NCI-H82 treated with DMSO at 0.1 percent for 48 hours (cell line): ENCODE results near the gene TTF2.

Experiments
- DNase-seq: peaks from one replicate; lab custom pipeline; 2025; ENCODE audit not compliant: unreplicated experiment; lab: John Stamatoyannopoulos, UW

The TTF2 gene

DNA sequence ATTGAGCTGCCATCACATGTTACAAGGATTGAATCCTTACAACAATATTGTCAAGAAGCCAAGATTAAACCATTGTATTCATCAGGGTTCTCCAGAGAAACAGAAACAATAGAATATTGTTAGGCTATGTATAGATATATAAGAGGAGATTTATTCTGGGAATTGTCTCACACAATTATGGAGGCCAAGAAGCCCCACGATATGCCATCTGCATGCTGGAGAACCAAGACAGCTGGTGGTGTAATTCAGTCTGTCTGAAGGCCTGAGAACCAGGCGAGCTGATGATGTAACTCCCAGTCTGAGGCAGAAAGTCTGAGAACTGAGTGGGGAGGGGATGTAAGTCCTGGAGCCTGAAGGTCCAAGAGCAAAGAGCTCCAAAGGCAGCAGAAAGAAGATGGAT lies 14.5 kb upstream of the TTF2 start:
- DNase-seq = no peak

DNA sequence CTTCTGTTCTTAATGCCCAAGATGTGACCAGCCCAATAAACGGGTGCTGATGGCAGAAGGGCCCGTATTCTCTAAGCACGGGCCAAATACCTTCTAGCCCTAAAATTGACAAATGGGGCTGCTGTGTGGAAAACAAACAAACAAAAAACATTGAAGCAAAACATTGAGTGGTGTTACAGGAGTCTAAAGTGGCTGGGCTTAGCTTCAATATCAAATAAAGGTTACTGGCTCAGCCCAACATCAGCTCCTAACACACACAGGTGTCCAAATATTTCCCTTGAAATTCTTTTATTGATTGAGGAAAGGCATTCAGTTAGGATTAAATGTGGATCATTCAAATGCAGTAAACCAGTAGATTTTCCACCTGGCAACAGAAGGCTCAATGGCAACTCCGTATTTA lies 13.3 kb upstream of the TTF2 start:
- DNase-seq = no peak

DNA sequence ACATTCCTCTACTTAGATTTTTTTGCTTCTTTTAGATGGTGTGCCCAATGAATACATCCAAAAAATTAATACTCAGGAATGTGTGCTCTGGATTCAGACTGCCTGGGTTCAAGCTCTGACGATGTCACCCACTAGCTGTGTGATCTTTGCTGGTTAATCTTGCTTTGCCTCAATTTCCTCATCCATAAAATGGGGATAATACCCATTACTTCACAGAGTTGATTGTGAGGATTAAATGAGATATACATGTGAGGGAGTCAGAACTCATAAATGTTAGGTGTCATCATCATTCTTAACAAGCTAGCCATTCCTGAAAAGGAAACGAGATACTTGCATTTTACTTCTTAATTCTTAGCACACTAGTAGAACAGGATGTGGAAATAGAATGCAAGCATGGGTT lies 12.9 kb upstream of the TTF2 start:
- DNase-seq = no peak

DNA sequence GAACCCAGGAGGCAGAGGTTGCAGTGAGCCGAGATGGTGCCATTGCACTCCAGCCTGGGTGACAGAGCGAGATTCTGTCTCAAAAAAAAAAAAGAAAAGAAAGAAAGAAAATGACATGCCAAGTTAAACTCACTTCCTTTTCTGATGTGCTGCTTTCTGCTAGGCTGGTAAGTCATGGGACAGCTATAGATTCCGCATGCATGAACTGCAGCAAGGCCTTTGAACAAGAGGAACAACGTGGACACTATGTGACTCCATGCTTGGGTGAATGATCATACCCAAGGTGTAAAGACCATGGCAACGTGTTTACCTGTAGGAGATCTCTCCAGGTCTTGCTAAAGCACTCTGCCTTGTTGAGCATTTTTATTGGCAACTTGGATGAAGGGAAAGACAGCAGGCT lies 10.3 kb upstream of the TTF2 start:
- DNase-seq = no peak

DNA sequence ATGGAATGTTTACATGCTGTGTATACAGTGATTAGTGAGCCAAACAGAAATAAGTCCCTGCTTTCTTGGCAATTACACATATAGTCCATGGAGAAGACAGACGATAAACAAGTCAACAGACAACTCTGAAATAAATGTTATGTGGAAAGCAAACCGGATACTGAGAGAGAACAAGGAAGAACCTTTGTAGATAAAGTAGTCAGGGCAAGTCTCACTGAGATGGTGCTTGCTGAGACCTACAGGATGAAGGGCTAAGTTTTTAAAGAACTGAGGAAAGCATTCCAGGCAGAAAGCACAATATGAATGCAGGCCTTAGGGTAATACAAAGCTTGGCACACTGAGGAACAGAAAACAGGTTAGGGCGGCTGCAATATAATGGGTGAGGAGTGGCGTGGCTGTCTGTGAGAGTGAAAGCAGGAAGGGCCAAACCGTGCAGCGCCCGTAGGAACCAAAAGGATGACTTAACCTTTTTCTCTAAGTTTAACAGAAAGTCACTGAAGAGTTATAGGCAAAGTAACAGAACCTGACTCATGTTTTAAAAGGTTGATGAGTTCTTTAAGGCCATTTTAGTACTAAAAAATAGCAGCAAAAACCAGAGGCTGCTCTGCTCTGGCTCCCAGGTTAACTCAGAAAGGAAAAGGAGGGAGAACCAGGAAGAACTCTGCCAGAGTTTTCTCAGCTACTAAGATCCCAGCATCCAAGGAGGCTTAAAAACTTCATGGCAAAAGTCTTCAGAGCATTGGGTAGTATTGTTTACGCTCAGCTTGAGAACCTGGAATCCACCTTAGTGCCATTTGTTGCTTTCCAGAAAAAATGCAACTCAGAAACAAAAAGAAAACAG lies 8.7 kb upstream of the TTF2 start:
- no peak for DNase-seq

DNA sequence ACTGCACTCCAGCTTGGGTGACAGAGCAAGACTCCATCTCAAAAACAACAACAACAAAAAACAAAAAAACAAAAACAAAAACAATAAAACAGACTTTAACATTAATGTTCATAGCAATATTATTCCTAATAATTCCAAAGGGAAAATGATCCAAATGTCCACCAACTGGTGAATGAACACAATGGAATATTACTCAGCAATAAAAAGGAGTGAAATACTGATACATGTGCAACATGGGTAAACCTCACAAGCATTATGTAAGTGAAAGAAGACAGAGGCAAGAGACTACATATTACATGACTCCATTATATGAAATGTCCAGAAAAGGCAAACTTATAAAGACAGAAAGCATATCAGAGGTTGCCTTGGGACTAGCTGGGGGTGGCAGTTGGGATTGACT lies 6.1 kb upstream of the TTF2 start:
- no peak for DNase-seq

DNA sequence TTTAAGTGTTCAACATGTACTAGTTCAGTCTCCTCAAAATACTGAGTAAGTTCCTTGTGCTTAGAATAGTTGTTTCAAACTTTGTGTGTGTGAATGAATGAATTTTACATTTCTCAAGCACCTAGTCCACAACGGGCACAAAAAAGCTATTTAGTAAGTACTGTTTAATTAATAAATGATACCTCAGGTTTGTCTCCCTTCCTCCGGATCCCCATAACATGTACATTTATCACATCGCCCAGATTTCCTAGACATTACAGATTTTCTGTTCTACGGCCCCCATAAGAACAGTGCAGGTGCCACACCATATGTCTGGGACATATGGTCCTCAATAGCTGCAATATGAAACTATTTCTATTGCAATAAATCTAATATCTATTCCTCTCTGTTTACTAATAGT lies 1.3 kb upstream of the TTF2 start:
- peak; percentile 4 for DNase-seq

DNA sequence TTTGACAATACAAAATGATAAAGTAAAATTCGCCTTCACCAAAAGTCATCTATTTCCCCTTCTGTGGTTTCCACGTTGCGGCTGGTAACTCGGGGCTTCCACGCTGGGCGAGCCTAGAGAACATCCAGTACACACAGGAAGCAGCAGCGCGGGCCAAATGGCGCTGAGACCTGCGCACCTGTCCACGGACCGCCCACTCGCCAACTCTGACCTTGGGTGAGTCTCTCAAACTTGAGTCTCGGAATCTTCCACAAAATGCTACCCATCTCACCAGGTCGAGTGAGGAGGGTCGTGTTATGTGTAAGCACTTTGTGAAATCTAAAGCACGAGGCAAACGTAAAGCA lies 820 bp upstream of the TTF2 start:
- no peak for DNase-seq

DNA sequence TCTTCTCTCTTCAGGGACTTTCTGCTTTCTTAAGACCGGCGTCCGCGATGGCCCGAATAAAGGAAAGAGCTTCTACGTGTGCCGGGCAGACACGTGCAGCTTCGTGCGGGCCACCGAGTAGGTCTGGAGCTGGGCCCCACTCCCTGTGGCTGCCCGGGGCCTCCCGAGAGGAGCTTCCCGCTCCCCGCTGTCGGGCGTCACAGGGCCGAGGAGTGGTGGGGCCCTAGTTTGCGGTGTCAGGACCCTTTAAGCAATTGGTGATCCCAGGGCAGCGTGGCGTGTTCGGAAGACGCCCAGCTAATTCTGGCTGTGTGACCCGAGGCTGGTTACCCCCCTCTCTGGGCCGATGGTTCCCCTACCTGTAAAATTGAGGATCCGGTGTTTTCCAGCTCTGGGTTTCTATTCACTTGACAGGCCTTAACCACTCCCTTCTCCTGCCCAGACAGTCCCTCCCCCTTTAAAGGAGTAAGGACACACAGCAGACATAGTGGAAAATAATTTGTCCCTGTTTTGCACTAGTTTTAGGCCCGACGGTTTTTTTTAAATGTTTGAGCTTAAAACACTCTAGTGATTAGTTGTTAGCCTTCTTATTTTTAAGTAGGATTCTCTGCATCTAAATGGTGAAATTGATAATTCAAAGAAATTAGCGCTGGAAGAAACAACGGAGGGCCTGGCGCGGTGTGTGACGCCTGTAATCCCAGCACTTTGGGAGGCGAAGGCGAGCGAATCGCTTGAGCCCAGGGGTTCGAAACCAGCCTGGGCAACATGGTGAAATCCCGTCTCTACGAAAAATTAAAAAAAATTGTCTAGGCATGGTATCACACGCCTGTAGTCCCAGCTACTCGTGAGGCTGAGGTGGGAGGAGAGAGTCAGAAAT lies 553 bp downstream of the TTF2 start:
- no peak for DNase-seq

DNA sequence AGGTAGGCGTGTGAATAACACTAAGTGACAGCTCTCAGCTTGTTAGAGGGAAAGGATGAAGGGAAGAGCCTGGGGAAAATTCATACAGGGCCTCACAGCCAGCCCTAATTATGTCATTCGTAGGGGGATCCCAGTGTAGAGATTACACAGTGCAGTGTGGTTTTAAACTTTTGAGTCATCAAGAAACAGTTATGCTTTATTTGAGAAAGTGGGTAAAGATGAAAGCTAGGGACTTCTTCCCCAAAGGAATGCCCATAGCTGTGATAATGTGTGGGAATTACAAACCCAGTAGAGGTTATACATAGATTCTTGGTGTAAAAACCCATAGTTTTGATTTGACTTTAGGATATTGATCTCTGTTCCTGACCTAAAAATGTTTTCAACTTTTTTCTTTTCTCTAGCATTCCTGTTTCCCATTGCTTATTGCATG lies 1.9 kb downstream of the TTF2 start:
- DNase-seq = no peak

DNA sequence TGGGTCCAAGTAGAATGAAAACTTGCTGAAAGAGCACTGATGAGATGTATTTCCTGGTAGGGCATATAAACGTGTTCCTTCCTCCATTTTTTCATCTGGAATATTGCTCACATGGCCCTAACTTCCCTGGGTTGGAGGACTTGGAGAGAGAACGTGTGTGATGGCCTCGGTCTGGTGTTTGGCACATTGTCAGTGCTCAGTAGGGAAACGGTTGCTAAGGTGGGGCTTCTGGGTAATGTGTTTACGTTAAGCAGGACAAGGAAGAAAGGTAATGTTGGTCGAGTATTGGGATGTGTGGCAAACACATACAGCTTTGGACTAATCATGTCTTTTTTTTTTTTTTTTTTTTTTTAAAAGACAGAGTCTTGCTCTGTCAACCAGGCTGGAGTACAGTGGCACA lies 6.2 kb downstream of the TTF2 start:
- DNase-seq = no peak

DNA sequence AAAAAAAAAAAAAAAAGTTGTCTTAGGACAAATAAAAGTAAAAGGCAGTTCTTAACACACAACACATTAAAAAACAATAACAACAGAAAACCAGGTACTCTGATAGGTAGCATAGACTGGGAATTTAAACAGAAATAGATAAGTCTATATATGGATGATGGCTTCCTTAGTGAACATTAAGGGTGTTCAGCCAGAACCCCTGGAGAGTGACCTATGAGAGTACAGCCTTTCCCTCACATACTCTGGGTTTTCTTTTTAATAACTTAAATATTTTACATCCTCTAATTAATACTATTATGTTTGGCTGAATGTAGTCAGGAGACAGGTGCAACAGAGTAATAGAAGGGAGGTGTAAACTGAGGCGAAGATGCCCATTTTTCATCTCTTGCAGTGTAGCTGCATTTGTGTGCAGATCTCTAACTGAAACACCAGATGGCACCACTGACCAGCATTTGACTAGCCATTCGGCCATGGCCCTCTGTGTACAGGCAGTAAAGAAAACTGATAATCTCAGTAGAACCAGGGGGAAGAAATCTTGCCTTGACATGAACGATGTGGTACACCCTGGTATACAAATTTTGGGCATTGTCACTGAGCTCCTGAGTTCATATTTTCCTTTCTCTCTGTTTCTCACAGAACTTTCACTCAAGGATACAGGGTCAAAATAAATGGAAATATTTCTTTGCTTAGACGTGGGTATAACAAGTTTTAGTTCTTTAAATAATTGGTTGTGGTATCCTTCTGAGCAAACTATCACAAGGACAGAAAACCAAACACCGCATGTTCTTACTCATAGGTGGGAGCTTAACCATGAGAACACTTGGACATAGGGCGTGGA lies 7.6 kb downstream of the TTF2 start:
- DNase-seq = peak; percentile 16

DNA sequence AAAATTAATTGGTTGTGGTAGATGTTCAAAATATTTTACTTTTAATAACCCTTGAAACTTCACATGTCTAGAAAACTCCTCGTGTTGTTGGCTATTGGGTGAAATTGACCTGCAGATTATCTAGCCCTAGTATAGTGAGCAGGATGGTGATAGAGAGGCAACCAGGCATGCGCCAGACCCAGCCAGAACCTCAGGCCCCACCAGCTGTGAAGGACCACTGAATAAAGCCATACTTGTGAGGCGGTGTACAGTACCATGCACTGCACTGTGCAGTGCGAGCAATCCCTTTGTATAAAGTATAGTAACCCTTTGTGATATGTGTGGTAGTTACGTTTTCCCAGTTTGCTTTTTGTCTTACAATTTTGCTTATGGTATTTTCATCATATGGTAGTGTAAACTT lies 8.5 kb downstream of the TTF2 start:
- DNase-seq = no peak

DNA sequence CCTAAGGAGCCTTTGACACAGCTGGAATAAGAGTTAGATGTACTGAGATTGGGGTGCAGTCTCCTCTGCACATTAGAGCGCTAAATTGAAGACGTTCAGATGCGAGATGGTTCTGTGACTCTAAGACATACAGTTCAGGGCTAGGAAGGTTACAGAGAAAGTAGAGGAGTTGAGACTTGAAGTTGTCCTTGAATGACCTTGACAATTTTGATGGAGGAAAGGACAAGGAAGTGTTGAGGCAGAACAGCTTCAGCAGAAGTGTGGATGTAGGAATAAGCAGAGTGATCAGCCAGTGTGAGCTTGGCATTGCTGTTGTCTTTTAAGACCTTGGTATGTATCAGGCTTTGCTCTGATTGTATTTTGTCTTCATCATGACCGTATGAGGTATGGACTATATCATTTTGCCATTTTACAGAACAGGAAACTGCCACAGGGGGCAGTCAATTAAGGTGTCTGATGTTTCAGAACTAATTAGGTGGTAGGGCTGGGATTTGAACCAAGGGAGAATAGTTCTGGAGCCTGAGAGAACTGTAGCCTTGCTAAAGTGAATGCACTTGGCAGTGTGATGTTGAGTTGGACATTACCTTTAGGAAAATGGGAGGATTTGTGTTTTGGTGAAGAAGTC lies 9.2 kb downstream of the TTF2 start:
- DNase-seq = no peak

DNA sequence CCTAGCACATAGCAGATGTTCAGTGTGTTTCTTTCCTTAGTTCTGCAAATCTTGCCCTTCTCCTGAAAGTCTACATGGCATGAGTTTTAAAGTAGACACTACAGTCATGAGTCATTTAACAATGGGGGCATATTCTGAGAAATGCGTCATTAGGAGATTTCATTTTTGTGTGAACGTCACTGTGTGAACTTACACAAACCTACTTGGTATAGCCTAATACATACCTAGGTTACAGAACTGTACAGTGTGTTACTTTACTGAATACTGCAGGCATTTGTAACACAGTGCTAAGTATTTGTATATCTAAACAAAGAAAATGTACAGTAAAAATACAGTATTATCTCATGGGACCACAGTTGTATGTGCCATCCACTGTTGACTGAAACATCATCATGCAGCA lies 10.0 kb downstream of the TTF2 start:
- DNase-seq = no peak

DNA sequence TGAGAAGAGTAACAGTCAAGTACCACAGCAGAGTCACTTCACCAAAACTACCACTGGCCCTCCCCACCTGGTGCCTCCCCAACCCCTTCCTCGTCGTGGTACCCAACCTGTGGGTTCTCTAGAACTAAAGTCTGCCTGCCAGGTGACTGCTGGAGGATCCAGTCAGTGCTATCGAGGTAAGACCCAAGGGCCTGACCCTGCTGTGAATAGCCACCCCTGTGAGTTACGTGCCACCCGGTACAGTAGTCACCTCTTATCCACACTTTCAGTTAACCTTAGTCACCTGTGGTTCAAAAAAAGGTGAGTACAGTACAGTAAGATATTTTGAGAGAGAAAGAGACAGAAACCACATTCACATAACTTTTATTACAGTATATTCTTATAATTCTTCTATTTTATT lies 16.5 kb downstream of the TTF2 start:
- no peak for DNase-seq

DNA sequence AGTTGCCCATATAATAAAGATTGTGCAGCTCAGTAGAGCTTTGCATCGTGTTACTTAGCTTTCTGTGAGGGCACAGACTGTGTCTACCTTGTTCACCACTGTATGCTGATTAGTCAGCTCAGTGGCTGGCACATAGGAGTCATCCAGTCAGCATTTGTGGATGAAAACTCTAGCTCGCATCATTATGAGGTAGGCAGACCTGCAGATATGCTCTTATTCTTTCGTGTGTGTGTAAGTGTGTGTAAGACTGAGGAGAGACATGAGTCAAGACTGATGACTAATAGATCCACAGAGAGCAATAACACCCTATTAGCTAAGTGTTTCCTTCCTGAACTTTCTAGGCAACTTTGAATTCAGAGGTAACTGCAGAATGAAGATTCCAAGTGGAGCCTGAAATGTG lies 17.1 kb downstream of the TTF2 start:
- no peak for DNase-seq

DNA sequence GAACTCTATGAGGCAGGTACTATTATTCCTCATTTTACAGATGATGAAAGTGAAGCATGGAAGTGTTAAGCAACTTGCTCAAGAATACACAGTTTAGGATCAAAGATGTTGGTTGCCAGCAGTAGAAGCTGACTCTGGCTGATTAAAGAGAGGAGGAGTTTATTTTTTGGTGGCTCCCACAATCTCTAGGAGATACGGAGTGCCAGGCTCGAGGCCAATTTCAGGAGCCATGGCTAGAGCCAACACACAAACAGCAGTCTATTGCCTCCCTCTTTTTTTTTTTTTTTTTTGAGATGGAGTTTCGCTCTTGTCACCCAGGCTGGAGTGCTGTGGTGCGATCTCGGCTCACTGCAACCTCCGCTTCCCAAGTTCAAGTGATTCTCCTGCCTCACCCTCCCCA lies 19.6 kb downstream of the TTF2 start:
- no peak for DNase-seq

DNA sequence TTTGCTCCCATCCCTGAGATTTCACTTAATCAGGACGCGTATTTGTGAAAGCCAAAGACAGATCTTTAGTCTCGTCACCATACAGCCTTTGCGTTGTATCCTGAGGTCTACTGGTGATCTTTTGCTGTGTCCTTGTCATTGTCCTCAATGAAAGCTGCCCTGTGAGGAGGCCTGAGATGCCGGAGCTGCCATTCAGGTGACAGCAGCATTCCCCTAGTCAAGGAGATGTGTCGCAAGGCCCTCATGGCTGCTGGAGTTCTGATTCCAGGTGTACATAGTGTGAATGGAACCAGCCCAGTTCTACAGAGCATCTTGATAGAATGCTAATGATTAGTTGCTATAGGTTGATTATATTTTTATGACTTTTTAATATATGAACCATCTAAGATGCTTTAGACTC lies 24.1 kb downstream of the TTF2 start:
- no peak for DNase-seq

DNA sequence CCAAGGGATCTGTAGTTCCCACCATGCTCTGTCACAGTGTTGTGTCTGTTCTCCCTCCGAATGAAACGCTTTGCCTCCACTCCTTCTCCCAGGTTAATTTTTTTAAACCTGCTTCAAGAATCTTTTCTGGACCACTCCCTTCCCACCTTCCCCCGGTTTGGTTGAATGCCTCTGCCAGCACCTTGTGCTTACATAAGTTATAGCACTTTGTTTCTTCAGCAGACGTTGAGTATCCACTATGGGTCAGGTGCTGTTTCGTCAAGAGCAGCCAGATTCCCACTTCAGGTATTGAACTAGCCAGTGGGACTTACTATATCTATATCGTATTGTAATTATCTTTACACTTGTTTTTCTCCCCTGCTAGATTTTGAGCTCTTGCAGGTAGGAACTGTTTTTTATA lies 27.6 kb downstream of the TTF2 start:
- DNase-seq = no peak

DNA sequence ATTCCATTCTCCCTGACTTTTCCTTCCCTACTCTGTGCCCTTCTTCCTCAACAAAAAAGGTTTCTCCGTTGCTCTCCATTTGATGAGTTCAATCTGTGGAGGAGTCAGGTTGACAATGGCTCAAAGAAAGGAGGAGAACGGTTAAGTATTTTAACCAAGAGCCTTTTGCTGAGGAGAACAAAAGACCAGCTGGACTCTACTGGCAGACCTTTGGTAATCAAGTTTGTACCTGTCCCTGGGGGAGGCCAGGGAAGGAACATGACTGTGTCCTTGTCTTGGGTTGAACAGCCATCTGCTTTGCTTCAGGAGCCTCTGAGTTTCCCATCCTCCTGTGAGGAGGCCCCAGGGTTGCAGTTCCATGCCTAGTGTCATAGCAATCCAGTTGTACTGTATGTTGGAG lies 29.9 kb downstream of the TTF2 start:
- DNase-seq = no peak
